ENCODE measurements around the gene RSKR. TPM values are rescaled to one million over a fixed set of nuclear protein-coding genes. Genes with fewer than 3 reads are reported as not detected.
A peak's percentile ranks its signal among the peaks of the same experiment; 100 is the strongest.

RSKR gene
- total RNA-seq, 1 donor from 2014 or later: 6.6 TPM

DNA sequence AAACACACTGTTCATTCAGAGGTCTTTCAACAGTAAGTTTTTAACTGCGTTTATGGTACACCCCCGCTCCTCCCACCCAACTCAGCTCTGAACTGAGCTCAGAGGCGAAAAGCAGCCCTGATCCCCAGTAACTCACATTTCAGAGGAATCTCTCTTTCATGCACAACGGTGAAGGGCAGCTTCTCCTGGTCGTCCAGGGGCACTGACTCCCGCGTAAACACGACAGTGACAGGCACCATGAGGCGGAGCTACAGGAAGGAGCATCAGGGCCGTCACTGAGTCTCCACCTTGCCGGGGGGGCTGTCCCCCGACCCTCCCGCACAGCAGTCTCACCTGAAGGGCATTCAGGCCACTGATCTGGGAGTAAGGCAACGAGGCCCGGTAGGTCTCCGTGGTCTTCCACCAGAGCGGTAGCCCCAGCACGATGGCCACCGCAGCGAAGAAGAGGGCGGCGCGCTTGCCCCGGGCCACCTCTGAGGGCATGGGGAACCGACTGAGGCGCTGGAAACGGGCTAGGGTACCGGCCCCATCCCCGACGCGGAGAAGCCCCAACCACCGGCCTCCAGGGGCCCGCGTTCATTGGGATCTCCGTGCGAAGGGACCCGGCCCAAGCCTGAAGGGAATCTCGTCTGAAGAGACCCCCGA lies 43.1 kb downstream of the RSKR start:
- TF ChIP-seq, protein P1, sequence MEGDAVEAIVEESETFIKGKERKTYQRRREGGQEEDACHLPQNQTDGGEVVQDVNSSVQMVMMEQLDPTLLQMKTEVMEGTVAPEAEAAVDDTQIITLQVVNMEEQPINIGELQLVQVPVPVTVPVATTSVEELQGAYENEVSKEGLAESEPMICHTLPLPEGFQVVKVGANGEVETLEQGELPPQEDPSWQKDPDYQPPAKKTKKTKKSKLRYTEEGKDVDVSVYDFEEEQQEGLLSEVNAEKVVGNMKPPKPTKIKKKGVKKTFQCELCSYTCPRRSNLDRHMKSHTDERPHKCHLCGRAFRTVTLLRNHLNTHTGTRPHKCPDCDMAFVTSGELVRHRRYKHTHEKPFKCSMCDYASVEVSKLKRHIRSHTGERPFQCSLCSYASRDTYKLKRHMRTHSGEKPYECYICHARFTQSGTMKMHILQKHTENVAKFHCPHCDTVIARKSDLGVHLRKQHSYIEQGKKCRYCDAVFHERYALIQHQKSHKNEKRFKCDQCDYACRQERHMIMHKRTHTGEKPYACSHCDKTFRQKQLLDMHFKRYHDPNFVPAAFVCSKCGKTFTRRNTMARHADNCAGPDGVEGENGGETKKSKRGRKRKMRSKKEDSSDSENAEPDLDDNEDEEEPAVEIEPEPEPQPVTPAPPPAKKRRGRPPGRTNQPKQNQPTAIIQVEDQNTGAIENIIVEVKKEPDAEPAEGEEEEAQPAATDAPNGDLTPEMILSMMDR (IDR thresholded peaks at IDR 0.05; ENCODE audit: insufficient read depth, low read length, severe bottlenecking): no peak
- DNase-seq (ENCODE audit: low read depth): no peak
- Histone ChIP-seq H3K36me3 (ENCODE audit: control insufficient read depth, insufficient read depth, low read length) (peaks cover 6% of the 10 kb centered on the region), H3K27me3 (ENCODE audit: control insufficient read depth, insufficient read depth, low read length) (no peaks in the 10 kb centered on the region), H3K4me3 (ENCODE audit: low read depth, low read length) (peak overlapping the region; percentile 90)
- no peak for FAIRE-seq

DNA sequence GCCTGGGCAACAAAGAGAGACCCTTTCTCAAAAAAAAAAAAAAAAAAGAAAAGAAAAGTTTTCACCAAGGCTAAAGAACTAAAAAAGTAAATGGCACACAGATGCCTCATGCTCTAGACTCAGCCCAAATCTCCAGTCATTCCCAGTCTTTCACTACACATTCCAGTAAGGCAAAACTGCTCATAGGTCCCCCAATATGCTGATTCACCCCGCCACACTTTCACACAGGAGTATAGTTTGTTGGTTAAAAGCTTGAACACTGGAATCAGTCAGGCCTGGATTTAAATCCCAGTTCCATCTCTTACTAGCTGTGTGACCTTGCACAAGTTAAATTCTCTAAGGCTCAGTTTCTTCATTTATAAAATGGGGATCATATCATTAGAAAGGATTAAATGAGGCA lies 44.5 kb downstream of the RSKR start:
- no peak overlapping the region for H3K4me3 ChIP-seq (ENCODE audit: low read depth, low read length)
- DNase-seq (ENCODE audit: low read depth) (no peak), FAIRE-seq (no peak)
- peaks cover 4% of the 10 kb centered on the region for H3K36me3 ChIP-seq (ENCODE audit: control insufficient read depth, insufficient read depth, low read length)
- TF ChIP-seq, protein P1 (IDR thresholded peaks at IDR 0.05; ENCODE audit: insufficient read depth, low read length, severe bottlenecking): no peak
- H3K27me3 ChIP-seq (ENCODE audit: control insufficient read depth, insufficient read depth, low read length): no peaks in the 10 kb centered on the region

DNA sequence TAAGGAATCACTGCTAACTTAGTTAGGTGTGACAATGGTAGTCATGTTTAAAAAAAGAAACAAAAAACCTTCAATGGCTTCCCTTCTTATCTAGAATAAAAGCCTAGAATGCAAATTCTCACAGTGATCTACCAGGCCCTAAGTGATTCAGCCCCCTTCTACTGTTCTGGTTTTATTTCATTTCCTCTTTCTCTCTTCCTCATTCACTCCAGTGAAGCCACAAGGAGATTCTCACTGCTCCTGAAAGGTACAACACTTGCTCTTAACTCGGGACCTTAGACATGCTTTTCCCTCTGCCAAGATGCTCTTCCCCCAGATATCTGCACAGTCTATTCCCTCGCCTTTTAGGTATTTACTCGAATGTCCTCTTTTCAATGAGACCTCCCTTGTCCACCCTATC lies 46.4 kb downstream of the RSKR start:
- H3K27me3 ChIP-seq (ENCODE audit: control insufficient read depth, insufficient read depth, low read length): no peaks in the 10 kb centered on the region
- no peak for FAIRE-seq
- TF ChIP-seq, protein P1 (IDR thresholded peaks at IDR 0.05; ENCODE audit: insufficient read depth, low read length, severe bottlenecking): no peak
- no peak for DNase-seq (ENCODE audit: low read depth)
- peaks cover 9% of the 10 kb centered on the region for H3K36me3 ChIP-seq (ENCODE audit: control insufficient read depth, insufficient read depth, low read length)
- no peak overlapping the region for H3K4me3 ChIP-seq (ENCODE audit: low read depth, low read length)

DNA sequence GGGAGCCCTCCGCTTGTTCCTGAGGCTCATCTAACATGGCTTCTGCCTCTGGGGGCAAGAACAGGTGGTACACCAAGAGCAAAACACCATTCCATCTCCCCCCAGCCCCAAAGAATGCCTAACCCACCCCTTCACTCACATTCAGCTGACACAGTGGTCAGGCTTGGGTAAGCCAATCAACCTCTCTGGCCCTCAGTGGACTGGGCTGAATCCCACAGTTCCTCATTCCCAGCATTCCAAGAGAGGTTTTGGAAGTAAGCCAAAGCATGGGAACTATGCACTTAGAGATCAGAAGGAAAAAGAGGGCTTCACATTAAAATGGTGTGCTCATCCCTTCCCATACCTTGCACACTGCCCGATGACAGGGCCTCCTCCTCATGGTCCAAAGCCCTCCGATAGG lies 50.5 kb downstream of the RSKR start:
- Histone ChIP-seq H3K36me3 (ENCODE audit: control insufficient read depth, insufficient read depth, low read length) (peaks cover 16% of the 10 kb centered on the region), H3K27me3 (ENCODE audit: control insufficient read depth, insufficient read depth, low read length) (no peaks in the 10 kb centered on the region), H3K4me3 (ENCODE audit: low read depth, low read length) (no peak overlapping the region)
- FAIRE-seq: no peak
- DNase-seq (ENCODE audit: low read depth): no peak
- TF ChIP-seq, protein P1 (IDR thresholded peaks at IDR 0.05; ENCODE audit: insufficient read depth, low read length, severe bottlenecking): no peak

Other genes with a start within 250 kb of the RSKR start
- gene SEBOX, start 249.0 kb downstream of the RSKR start, total RNA-seq: not detected in 2 replicates
- under 0.01 TPM in 2 replicates for gene VTN, start 243.9 kb downstream of the RSKR start, total RNA-seq
- gene SARM1, start 242.5 kb downstream of the RSKR start, total RNA-seq: 0.26 and 0.53 TPM in 2 replicates
- gene SLC46A1, start 208.0 kb downstream of the RSKR start, total RNA-seq: 1.9 and 5.0 TPM in 2 replicates
- gene SLC13A2, start 140.5 kb downstream of the RSKR start, total RNA-seq: not detected in 2 replicates
- gene FOXN1, start 107.8 kb downstream of the RSKR start, total RNA-seq: 0.38 TPM in 1 of 2 replicates, not detected in the other
- gene UNC119, start 61.6 kb downstream of the RSKR start, total RNA-seq: 21.9 and 22.8 TPM in 2 replicates
- gene PIGS, start 42.7 kb downstream of the RSKR start, total RNA-seq: 25.5 and 36.0 TPM in 2 replicates
- 39.3 and 53.4 TPM in 2 replicates for gene ALDOC, start 37.3 kb downstream of the RSKR start, total RNA-seq
- gene SPAG5, start 15.2 kb downstream of the RSKR start, total RNA-seq: 1.3 and 2.0 TPM in 2 replicates
- gene BLTP2, start 31.0 kb upstream of the RSKR start, total RNA-seq: 164 and 168 TPM in 2 replicates
- gene SDF2, start 47.7 kb upstream of the RSKR start, total RNA-seq: 50.8 and 70.4 TPM in 2 replicates
- gene SUPT6H, start 48.0 kb upstream of the RSKR start, total RNA-seq: 23.2 and 32.9 TPM in 2 replicates
- 0.26 and 0.64 TPM in 2 replicates for gene PROCA1, start 97.7 kb upstream of the RSKR start, total RNA-seq
- gene RAB34, start 103.7 kb upstream of the RSKR start, total RNA-seq: 42.5 and 68.7 TPM in 2 replicates
- 928 and 1,097 TPM in 2 replicates for gene RPL23A, start 105.8 kb upstream of the RSKR start, total RNA-seq
- gene TLCD1, start 112.0 kb upstream of the RSKR start, total RNA-seq: 6.5 and 7.4 TPM in 2 replicates
- 3.1 and 3.2 TPM in 2 replicates for gene NEK8, start 114.6 kb upstream of the RSKR start, total RNA-seq
- gene TRAF4, start 129.8 kb upstream of the RSKR start, total RNA-seq: 32.0 and 36.6 TPM in 2 replicates
- 3.2 and 3.6 TPM in 2 replicates for gene FAM222B, start 228.6 kb upstream of the RSKR start, total RNA-seq
- gene ERAL1, start 240.8 kb upstream of the RSKR start, total RNA-seq: 17.3 and 17.6 TPM in 2 replicates